Right renal cortex interstitium (tissue), 3 donors: ENCODE results near the gene HSPB1. TPM values are rescaled to one million over a fixed set of nuclear protein-coding genes. Genes with fewer than 3 reads are reported as not detected.
"Not testable (repeated sequence)": the region's sequence is repeated elsewhere in the genome, so short reads cannot be mapped to it uniquely, and the experiment has no call there.

Experiments used
- DNase-seq, 3 donors: peaks; one replicate each; pipeline ENCODE4 v3.0.0-alpha.2; 2013; ENCODE audit warnings: low read depth in 3 of 3, low spot score in 2 of 3
- polyA plus RNA-seq, 3 donors: library from polyadenylated mRNA; unstranded; fragments of 120-200 nt; gene quantifications; one replicate each; pipeline ENCODE4 v1.2.1, GENCODE V29; 2013; ENCODE audit not compliant: insufficient read length in 3 of 3

Gene HSPB1
- polyA plus RNA-seq, 3 donors, result 112 to 172 (median 132) TPM

DNA sequence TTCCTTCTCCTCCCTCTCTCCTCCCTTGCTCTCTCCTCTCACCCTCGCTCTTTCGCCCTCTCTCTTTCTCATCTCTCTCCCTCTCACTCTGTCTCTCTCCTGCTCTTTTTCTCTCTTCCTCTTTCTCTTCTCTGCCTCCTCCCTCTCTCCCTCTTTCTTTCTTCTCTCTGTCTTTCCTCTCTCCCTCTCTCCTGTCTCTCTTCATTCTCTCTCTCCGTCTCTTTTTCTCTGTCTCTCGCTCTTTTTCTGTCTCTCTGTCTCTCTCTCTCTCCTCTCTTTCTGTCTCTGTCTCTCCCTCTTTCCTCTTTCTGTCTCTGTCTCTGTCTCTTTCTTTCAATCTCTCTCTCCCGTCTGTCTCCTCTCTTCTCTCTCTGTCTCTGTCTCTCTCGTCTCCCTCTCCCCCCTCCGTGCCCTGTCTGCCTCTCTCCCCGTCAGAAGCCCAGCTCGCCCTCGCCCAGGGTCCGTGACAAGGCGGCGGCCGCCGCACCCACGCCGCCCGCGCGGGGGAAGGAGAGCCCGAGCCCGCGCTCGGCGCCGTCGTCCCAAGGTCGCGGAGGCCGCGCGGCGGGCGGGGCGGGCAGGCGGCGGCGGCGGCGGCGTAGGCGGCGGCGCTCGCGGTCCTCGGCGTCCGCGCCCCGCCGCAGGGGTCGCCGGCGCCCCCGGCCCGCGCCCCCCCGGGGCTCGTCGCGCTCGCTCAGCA is 21.3 kb upstream of the HSPB1 start:
- no peak for DNase-seq

DNA sequence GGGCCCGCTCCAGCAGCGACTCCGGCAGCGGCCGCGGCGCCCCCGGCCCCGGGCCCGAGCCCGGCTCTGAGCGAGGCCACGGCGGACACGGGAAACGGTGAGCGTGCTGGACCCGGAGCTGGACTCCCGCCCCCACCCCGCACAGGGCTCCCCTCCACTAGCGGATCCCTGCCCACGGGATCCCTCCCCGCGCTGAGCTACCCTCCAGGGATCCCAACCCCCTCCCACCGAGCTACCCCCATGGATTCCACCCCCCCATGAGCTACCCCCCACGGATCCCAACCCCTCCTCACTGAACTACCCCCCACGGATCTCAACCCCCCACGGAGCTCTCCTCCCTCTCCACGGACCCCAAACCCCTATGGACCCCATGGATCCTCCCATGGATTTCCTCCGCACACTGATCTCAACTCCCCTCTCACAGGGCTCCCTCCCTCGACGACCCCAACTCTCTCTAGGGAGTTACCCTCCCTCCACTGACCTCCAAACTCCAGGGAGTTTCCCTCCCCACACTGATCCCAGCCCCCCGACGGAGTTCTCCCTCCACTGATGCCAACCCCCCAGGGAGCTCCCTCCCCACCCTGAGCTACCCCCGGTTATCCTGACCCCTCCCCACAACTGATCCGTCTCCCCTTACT is 20.6 kb upstream of the HSPB1 start:
- DNase-seq, result no peak

DNA sequence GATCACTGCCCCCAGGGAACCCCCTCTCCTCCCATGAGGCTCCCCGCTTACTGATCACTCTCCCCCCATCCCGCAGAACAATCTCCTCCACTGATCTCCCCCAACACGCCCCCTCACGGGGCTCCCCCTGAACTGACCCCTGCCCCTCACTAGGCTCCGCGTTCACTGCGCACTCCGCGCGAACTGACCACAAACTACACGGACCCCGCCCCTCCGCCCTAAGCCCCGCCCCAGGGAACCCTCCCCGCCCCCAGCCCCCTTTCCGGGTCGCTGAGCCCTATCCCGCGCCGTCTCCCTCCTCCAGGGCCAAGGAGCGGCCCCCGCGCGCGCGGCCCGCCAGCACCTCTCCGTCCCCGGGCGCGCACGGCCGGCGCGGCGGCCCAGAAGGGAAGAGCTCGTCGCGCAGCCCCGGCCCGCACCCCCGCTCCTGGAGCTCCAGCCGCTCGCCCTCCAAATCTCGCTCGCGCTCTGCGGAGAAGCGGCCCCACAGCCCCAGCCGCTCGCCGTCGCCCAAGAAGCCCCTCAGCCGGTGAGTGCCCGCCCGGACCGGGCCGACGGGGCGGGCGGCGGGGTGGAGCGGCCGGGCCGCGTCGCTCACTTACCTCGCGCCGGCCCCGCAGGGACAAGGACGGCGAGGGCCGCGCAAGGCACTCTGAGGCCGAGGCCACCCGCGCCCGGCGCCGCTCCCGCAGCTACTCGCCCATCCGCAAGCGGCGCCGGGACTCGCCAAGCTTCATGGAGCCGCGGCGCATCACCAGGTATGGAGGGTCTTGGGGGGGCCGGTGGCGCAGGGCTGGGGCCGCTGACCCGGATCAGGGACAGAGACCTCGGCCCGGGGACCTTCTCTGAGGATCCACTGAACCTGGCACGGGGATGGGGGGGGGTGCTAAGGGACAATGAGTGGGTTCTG is 19.9 kb upstream of the HSPB1 start:
- no peak for DNase-seq

GRCh38 chr7:76283254-76284159 is 19.0 kb upstream of the HSPB1 start:
- DNase-seq, result no peak

GRCh38 chr7:76285604-76286374 is 16.7 kb upstream of the HSPB1 start:
- DNase-seq, result no peak

GRCh38 chr7:76286842-76287403 is 15.6 kb upstream of the HSPB1 start:
- no peak for DNase-seq

DNA sequence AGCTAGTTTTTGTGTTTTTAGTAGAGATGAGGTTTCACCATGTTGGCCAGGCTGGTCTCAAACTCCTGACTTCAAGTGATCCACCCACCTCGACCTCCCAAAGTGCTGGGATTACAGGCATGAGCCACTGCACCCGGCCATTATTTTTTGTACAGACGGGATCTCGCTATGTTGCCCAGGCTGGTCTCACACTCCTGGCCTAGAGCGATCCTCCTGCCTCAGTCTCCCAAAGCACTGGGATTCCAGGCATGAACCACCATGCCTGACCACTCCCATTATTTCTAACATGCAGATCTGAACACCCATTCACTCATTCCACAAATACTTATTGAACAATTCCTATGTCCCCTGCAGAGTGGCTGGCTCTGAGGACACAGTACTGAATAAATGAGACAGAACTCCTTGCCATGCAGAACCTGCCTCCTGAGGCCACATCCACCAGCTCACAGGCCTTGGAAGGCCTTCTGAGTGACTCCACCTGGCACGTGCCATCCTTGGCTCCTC is 11.6 kb upstream of the HSPB1 start:
- DNase-seq, result not testable (repeated sequence)

DNA sequence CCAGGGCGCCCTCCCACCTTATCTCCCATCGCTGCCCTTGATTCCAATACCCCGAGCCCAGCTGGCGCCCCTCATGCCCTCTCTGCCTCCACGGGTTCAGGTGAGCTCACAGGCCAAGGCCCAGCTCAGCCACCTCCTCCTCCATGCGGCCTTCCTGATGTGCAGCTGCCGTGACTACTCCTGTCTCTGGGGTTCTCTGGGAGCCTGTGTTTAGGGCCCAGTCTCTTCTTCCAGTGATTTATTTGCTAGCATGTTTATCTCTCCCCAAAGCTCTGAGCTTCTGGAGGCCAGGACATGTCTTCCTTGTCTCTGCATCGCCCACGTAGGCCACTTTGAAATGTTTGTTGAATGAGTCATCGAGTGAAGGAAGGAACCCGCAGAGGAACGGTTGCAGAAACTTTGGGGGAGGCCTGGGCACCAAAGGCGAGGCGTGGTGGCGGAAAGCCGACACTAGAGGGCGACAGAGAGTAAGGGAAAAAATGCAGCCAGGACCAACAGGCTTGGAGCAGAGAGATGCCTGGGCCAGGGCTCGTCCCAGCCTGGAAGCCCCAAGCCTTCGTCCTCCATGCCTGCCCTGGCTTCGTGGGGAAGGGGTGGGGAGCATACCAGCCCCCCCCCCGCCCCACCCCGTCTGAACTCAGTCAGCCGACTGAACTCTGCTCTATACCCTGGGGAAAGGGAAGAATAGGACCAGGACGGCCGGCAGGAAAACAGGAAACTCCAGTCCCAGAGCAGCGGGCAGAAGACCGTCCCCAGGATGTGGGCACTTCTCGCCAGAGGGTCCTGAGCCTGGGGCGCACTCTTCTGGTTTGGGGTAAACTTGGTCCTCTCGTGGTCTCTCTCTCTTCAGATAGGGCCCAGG is 10.9 kb upstream of the HSPB1 start:
- peak; percentile 70 to 77 (median 74) for DNase-seq

DNA sequence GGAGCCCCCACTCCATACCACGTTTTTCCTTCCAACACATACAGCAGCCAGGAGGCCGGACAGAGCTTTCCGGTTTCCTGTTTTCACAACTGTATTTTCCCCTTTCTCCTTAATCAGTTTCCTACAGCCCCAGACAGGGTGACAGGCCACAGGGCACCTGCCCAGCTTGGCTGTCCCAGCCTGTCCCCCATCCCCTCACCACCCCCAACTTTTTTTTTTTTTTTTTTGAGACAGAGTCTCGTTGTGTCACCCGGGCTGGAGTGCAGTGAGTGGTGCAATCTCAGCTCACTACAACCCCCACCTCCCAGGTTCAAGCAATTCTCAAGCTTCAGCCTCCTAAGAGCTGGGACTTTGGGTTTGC is 10.3 kb upstream of the HSPB1 start:
- no peak for DNase-seq

- not testable (repeated sequence) for DNase-seq
These were observed 9.6 kb upstream of the HSPB1 start for GRCh38 chr7:76292911-76293310.

- no peak for DNase-seq
These were observed 9.0 kb upstream of the HSPB1 start for GRCh38 chr7:76293407-76293901.

DNA sequence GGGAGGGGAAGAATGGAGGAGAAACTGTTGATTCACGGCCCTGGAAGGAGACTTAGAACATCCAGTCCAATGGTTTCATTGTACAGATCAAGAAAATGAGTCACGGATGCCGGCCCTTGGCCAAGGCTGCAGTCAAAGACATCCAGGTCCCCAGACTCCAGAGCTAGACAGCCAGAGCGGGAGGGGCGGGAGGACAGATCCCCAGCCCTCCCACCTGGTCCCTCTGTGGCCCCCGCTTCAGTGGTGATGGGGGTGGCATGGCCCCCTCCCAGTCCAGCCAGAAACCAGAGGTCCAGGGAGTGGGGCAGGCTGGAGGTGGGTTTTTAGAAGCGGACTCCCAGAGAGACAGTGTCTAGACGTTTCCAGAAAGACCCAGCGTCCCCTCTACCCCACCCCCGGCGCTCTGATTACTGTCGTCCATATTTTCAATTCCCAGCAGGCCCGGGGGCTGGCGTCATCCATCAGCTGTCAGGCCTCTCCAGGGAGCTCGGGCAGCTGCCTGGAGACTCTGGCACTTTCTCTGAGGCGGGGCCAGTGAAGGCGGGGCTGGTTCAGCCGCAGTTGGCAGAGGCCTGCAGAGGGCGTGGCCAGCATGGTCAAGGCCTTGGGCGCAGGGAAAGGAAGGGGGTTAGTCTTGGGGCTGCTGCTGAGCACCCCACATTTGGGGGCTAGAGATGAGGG is 8.0 kb upstream of the HSPB1 start:
- peak in 1 of 3 donors; percentile 72 for DNase-seq

GRCh38 chr7:76296743-76297740 is 5.4 kb upstream of the HSPB1 start:
- no peak for DNase-seq

GRCh38 chr7:76300166-76300731 is 2.2 kb upstream of the HSPB1 start:
- no peak for DNase-seq

GRCh38 chr7:76301000-76301399 is 1.5 kb upstream of the HSPB1 start:
- DNase-seq, result no peak
